GM10266 (cell line): ENCODE results near the gene TPSD1.

ENCODE experiments used
- DNase-seq: peaks from one replicate; pipeline ENCODE4 v3.0.0; 2012; ENCODE audit errors: extremely low spot score
- CTCF ChIP-seq: IDR thresholded peaks from 2 replicates; pipeline ENCODE4 v1.5.1; 2012; ENCODE audit warnings: mild to moderate bottlenecking, low read depth; ENCODE audit not compliant: control insufficient read depth, insufficient read depth; ENCODE audit errors: missing control alignments

The TPSD1 gene

GRCh38 chr16:1297018-1297696, 41.3 kb downstream of the TPSD1 start:
- TF ChIP-seq CTCF = no peak
- DNase-seq = no peak

DNA sequence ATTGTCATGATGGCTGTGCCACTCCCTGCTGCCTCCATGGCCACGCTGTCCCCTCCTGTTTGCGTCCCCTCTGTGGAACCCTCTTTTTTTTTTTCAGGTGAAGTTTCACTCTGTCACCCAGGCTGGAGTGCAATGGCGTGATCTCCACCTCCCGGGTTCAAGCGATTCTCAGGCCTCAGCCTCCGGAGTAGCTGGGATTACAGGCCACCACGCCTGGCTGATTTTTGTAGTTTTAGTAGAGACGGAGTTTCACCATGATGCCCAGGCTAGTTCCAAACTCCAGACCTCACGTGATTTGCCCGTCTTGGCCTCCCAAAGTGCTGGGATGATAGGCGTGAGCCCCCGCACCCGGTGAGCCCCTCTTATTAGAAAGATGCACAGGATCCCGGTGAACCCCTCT, 42.5 kb downstream of the TPSD1 start:
- TF ChIP-seq CTCF = no peak
- DNase-seq = no peak

DNA sequence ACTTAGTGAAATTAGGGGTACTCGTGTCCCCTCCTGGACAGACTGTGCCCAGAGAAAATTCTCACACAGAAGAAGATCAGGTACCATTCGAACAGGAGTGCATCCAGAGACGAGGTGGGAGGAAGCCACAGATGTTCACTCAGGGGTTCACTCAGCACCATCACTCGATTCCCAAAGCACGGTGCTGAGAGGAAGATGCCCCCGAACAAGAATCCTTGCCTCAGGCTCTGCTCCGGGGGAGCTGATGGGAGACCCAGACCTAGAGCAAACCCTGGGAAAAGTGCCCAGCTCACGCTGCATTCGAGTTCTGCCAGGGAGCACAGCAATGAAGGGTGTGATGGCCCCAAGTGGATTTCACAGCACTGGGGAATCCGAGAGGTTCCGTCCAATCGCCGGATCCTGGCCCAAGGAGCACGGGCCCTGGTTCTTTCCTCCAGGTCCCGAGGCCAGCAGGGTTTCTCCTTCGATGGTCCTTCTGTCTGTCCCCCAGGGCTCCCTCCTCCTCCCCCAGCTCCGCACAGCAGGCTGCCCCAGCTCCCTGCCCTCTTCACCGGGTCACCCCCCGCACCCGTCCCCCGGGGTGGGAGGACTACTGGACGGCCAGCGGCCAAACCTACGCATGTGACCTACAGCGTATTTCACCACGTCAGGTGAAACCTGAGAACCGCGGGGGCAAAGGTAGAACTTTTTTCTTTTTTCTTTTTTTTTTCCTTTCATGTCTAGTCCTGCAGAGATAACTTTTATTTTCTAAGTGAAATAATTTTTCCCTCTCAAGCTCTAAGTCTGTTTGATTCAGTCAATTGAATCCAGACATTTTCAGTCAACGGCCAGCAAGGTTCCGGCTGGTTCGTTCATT, 43.4 kb downstream of the TPSD1 start:
- DNase-seq = no peak
- TF ChIP-seq CTCF = no peak

GRCh38 chr16:1299868-1300203, 44.0 kb downstream of the TPSD1 start:
- no peak for TF ChIP-seq CTCF
- no peak for DNase-seq

DNA sequence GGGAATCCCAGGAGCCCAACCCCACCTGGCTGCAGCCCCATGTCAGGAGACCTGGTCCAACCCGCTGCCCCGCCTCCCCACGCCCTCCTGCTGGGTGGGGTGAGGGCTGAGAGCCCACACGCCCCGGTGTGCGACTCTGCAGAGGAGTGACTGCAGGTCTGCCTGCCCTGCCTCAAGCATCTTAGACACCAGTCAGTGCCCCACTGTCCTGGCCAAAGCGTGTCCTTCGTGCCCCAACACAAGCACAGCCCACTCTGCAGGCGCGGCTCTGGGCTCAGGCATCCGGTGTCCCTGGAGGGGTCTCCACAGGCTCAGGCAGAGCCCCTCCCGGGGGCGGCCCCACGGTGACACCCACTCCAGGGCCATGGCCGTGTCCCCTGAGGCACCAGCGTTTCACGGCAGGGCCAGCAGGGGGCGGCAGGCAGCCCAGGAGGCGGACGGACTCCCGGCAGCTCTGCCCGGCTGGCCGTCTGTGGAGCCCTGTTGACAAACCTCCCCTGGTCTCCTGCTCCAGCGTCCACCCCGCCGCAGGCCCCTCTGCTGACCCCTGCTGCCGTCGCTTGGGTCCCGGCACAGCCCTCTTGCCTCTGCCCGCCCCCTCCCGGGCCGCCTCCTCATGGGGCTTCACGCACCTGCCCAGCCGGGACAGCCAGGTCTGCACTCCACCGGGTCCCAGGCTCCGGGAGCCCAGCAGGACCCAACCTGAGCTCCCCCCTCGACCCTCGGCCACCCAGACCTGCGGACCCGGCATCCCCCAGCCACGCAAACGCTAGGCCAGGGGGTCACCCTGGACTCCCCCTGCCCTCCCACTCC, 45.0 kb downstream of the TPSD1 start:
- DNase-seq = peak; percentile 85
- TF ChIP-seq CTCF = peak; percentile 96

GRCh38 chr16:1301562-1301961, 45.7 kb downstream of the TPSD1 start:
- no peak for TF ChIP-seq CTCF
- DNase-seq = no peak
